Vagina (tissue), 2 donors: Measurements from ENCODE around the gene HCFC1R1.

ENCODE experiments used
- CTCF ChIP-seq, 3 experiments: fragments of 450-650 bp in 2 of 3; fragments of 200-600 bp in 1 of 3; sonication (generic) in 1 of 3; IDR thresholded peaks; one replicate each; pipeline ENCODE4 v1.5.1; 2017 to 2019; ENCODE audit warnings: antibody characterized with exemption in 3 of 3, mild to moderate bottlenecking in 2 of 3, moderate library complexity in 2 of 3
- POLR2A ChIP-seq, 2 donors: fragments of 450-650 bp; IDR thresholded peaks; one replicate each; pipeline ENCODE4 v1.6.1; 2017; ENCODE audit warnings: antibody characterized with exemption in 2 of 2, mild to moderate bottlenecking in 2 of 2, moderate library complexity in 2 of 2
- POLR2AphosphoS5 ChIP-seq, 2 donors: sonication (generic); formaldehyde crosslinking; IDR thresholded peaks; one replicate each; pipeline ENCODE4 v1.9.0; 2017; ENCODE audit warnings: antibody characterized with exemption in 2 of 2, mild to moderate bottlenecking in 2 of 2, low read depth in 1 of 2; ENCODE audit not compliant: insufficient read depth in 1 of 2

DNA sequence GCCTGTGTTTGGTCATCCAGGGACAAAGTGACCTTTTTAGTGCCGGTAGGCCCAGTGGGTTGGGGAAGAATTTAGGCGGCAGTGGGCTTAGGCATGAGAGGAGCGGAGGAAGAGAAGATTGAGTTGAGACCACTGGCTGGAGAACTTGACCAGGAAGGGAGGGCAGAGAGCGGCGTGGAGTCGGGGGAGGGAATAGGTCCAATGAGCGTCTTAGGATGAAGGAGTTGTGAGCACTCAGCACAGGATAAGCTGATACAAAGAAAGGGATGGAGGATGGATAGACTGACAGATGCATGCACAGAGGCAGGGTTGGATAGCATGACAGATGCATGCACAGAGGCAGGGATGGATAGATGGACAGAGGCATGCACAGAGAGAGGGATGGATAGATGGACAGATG is 49.7 kb upstream of the HCFC1R1 start:
- TF ChIP-seq CTCF (IDR thresholded peaks at IDR 0.05) (no peak), POLR2A (IDR thresholded peaks at IDR 0.05) (no peak), POLR2AphosphoS5 (IDR thresholded peaks at IDR 0.05; ENCODE audit: insufficient read depth in 1 of 2, low read depth in 1 of 2) (no peak)
